Testis (tissue), 3 donors: ENCODE measurements around the gene WNK4. TPM values are rescaled to one million over a fixed set of nuclear protein-coding genes. Genes with fewer than 3 reads are reported as not detected.

Source experiments
- DNase-seq: peaks from one replicate; pipeline ENCODE4 v3.0.0-alpha.2; 2019
- H3K27ac ChIP-seq, 2 donors: fragments of 200-600 bp; sonication (generic); one replicate each; pipeline ENCODE4 v1.5.1; 2019
- H3K27me3 ChIP-seq: fragments of 200-600 bp; sonication (generic); one replicate; pipeline ENCODE4 v1.5.1; 2019
- H3K36me3 ChIP-seq: fragments of 200-600 bp; sonication (generic); one replicate; pipeline ENCODE4 v1.5.1; 2017; ENCODE audit warnings: low read depth; ENCODE audit errors: missing control alignments
- H3K4me1 ChIP-seq: fragments of 200-600 bp; sonication (generic); one replicate; pipeline ENCODE4 v1.5.1; 2019
- H3K4me3 ChIP-seq, 2 donors: fragments of 200-600 bp; sonication (generic); one replicate each; pipeline ENCODE4 v1.5.1; 2017 to 2019
- H3K9me3 ChIP-seq: fragments of 200-600 bp; sonication (generic); one replicate; pipeline ENCODE4 v1.5.1; 2017
- POLR2A ChIP-seq: fragments of 450-650 bp; IDR thresholded peaks from one replicate; pipeline ENCODE4 v1.6.1; 2017; ENCODE audit warnings: antibody characterized with exemption, mild to moderate bottlenecking, moderate library complexity
- WGBS, 2 donors: methylation state at CpG; one replicate each; pipeline ENCODE4 v1.1.5; 2018; 5-methylcytosine and 5-hydroxymethylcytosine counted together
- intact Hi-C: fragments of 100-400 bp; cut with DNase I; formaldehyde crosslinking; loops from one replicate; pipeline ENCODE4 v1.15.1; 2023; ENCODE audit warnings: low total_unique reads
- polyA plus RNA-seq: library from polyadenylated mRNA; stranded (reverse); fragments of 350-450 nt; fragmentation: Illumina TruSeq; extraction: RNeasy Lipid Tissue Mini Kit (QIAGEN cat#74804); gene quantifications from one replicate; pipeline ENCODE4 v1.2.3, GENCODE V29; 2014; ENCODE audit warnings: low read depth, low replicate concordance; ENCODE audit not compliant: insufficient read depth
- total RNA-seq, 2 donors: library from RNA; depleted of rRNA; stranded (reverse); fragments of >200 nt; gene quantifications; one replicate each; pipeline ENCODE4 v1.2.3, GENCODE V29; 2016
- TF ChIP-seq, protein P1 (sequence below), 3 experiments: fragments of 450-650 bp in 2 of 3; fragments of 200-600 bp in 1 of 3; sonication (generic) in 1 of 3; IDR thresholded peaks; one replicate each; pipeline ENCODE4 v1.5.1; 2016 to 2019; ENCODE audit warnings: antibody characterized with exemption in 3 of 3, mild to moderate bottlenecking in 2 of 3, moderate library complexity in 1 of 3

WNK4 gene
- total and polyA plus RNA-seq, 3 donors from 2014 or later, result 1.4 to 2.8 (median 2.3) TPM

DNA sequence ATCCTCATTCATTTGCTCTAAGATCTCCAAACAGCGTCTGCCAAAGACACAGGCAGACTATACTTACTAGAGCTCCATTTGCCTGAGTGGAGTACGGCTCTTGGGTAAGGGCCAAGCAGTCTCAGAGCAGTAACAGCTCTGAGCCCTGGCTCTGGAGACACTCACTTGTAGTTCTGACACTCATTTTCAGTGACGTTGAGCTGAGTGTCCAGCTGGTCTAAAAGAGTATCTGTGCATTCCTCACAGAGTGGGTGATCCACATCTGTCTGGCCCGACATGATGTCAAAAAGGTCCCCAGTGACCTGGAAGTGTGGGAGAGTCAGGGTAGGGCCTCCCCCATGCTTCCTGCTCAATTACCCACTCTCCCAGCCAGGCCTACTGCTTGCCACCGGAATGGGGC lies 38.0 kb downstream of the WNK4 start:
- no peak for TF ChIP-seq POLR2A
- TF ChIP-seq, protein P1, sequence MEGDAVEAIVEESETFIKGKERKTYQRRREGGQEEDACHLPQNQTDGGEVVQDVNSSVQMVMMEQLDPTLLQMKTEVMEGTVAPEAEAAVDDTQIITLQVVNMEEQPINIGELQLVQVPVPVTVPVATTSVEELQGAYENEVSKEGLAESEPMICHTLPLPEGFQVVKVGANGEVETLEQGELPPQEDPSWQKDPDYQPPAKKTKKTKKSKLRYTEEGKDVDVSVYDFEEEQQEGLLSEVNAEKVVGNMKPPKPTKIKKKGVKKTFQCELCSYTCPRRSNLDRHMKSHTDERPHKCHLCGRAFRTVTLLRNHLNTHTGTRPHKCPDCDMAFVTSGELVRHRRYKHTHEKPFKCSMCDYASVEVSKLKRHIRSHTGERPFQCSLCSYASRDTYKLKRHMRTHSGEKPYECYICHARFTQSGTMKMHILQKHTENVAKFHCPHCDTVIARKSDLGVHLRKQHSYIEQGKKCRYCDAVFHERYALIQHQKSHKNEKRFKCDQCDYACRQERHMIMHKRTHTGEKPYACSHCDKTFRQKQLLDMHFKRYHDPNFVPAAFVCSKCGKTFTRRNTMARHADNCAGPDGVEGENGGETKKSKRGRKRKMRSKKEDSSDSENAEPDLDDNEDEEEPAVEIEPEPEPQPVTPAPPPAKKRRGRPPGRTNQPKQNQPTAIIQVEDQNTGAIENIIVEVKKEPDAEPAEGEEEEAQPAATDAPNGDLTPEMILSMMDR (IDR thresholded peaks at IDR 0.05), result no peak
- H3K9me3 ChIP-seq, result no peaks in the 10 kb centered on the region
- no peaks in the 10 kb centered on the region for H3K27me3 ChIP-seq
- WGBS, 2 donors, result 78 to 79% methylated on average over 4 to 5 of the region's 5 CpGs
- no peak for DNase-seq
- no peaks in the 10 kb centered on the region for H3K36me3 ChIP-seq
- no peak overlapping the region for H3K4me3 ChIP-seq
- peaks cover 4% of the 10 kb centered on the region for H3K4me1 ChIP-seq
- intact Hi-C loops, result no loop called here
- no peak overlapping the region for H3K27ac ChIP-seq

DNA sequence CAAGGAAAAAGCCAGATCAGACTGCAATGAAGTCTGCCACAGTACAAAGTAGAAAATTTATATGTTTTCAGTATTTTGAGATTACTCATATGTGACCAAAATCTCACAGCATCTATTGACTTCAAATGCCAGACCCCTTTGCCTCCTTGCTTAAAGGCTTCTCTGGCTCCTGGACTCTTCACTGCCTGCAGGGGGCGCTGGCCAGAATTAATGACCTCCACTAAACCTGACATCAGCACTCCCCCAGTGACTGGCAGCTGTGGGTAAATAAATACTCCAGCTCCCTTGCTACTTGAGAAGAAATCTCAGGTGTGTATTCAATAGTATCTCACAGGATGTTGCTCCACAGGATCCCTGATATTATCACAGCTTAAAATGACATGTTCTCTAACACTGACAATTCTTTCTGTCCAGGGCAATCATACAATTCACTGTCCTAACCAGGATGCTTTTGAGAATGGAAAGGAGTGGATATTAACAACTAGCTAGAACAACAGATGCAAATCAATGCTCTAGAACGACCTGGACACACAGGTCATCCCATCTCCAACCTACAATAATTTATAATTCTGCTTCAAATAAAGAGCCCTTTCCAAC lies 39.6 kb downstream of the WNK4 start:
- H3K4me1 ChIP-seq, result peaks cover 7% of the 10 kb centered on the region
- WGBS, 2 donors, result 36 to 47% methylated on average over 2 of the region's 2 CpGs
- H3K27ac ChIP-seq, result no peak overlapping the region
- H3K4me3 ChIP-seq, result no peak overlapping the region
- peak; percentile 68 for DNase-seq
- TF ChIP-seq, protein P1 (IDR thresholded peaks at IDR 0.05), result peak in 2 of 3 experiments; percentile 43 to 60
- no peak for TF ChIP-seq POLR2A
- H3K27me3 ChIP-seq, result no peaks in the 10 kb centered on the region
- H3K9me3 ChIP-seq, result no peaks in the 10 kb centered on the region
- intact Hi-C loops, result loop anchor here (10.0 kb wide), 1 partner anchor 95 kb away; no protein-coding TSS in a partner anchor
- H3K36me3 ChIP-seq, result no peaks in the 10 kb centered on the region

DNA sequence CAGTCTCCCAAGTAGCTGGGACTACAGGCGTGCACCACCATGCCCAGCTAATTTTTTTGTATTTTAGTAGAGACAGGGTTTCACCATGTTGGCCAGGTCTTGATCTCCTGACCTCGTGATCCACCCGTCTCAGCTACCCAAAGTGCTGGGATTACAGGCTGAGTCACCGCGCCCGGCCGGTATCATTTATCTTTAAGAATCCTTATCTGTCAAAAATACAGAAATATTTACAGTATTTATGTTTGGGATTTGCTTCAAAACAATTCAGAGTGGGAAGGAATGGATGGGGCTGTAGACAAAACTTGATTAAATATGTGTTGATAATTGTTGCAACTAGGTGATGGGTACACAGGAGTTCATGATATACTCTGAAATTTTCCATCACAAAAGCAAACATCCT lies 40.8 kb downstream of the WNK4 start:
- no peak for TF ChIP-seq POLR2A
- TF ChIP-seq, protein P1 (IDR thresholded peaks at IDR 0.05), result no peak
- Histone ChIP-seq H3K9me3 (no peaks in the 10 kb centered on the region), H3K27me3 (no peaks in the 10 kb centered on the region), H3K36me3 (no peaks in the 10 kb centered on the region), H3K4me3 (no peak overlapping the region), H3K4me1 (peaks cover 7% of the 10 kb centered on the region), H3K27ac (no peak overlapping the region)
- intact Hi-C loops, result loop anchor here (10.0 kb wide), 1 partner anchor 96 kb away; no protein-coding TSS in a partner anchor
- 94 to 95% methylated on average over 7 of the region's 7 CpGs for WGBS, 2 donors
- DNase-seq, result no peak

DNA sequence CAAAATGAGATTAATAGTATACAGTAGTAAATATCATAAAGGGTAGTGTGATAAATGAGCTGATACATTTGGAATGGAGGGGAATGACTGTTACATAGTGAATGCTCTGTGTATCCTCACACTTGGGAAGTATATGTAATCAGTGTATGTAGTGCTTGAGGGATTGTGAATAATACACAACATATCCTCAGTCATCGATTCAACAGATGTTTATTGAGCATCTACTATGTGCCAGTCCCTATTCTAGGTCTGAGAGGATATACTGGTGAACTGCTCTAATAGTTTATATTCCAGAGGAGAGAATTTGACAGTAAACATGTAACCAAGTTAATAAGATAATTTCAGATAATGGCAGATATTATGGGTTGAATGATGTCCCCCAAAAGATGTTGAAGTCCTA lies 47.1 kb downstream of the WNK4 start:
- no peak overlapping the region for H3K4me3 ChIP-seq
- no peak for DNase-seq
- peaks cover 7% of the 10 kb centered on the region for H3K4me1 ChIP-seq
- intact Hi-C loops, result loop anchor here (10.0 kb wide), 1 partner anchor 103 kb away; no protein-coding TSS in a partner anchor
- TF ChIP-seq, protein P1 (IDR thresholded peaks at IDR 0.05), result no peak
- TF ChIP-seq POLR2A, result no peak
- 82 to 96% methylated on average over 1 of the region's 1 CpG for WGBS, 2 donors
- H3K27me3 ChIP-seq, result no peaks in the 10 kb centered on the region
- no peaks in the 10 kb centered on the region for H3K36me3 ChIP-seq
- no peaks in the 10 kb centered on the region for H3K9me3 ChIP-seq
- no peak overlapping the region for H3K27ac ChIP-seq

DNA sequence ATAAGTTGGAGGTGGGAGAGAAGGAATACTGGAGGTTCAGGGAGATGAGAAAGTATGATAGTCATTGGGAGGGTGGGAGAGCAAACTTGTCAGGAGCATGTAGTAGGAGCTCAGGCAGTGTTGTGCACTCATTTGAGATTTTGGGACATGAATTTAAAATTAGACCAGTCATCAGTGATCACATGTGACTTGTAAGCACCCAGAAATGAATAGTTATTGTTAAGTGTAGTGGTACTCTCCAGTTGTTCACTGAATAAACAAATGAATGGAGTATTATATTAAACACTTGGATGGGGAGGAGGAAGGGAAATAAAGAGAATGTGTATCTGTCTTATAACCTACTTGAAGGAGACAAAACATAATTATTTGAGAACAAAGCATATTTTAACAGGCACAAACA lies 50.6 kb downstream of the WNK4 start:
- Histone ChIP-seq H3K36me3 (no peaks in the 10 kb centered on the region), H3K27ac (no peak overlapping the region), H3K4me3 (no peak overlapping the region), H3K9me3 (no peaks in the 10 kb centered on the region), H3K27me3 (no peaks in the 10 kb centered on the region), H3K4me1 (peaks cover 10% of the 10 kb centered on the region)
- no peak for TF ChIP-seq POLR2A
- TF ChIP-seq, protein P1 (IDR thresholded peaks at IDR 0.05), result no peak
- intact Hi-C loops, result no loop called here
- no peak for DNase-seq
